SK-N-SH (cell line): ENCODE data around the gene ADAD2. TPM values are rescaled to one million over a fixed set of nuclear protein-coding genes. Genes with fewer than 3 reads are reported as not detected.

Experiments used
- CTCF ChIA-PET: fragments of 300-600, 350-600 bp; formaldehyde crosslinking; extraction: SDS; loops from one replicate; lab custom pipeline; 2021; lab: Yijun Ruan, JAX
- POLR2A ChIA-PET: fragments of 350-600 bp; sonication (Branson Sonifier 250); formaldehyde crosslinking; extraction: SDS; loops from one replicate; lab custom pipeline; 2020; ENCODE audit warnings: antibody characterized with exemption, inconsistent platforms; lab: Yijun Ruan, JAX
- DNase-seq: peaks from one replicate; pipeline ENCODE4 v3.0.0; 2012
- H2AFZ ChIP-seq: fragments of 200-600 bp; sonication (generic); 2 replicates; pipeline ENCODE4 v1.8.1; 2016; ENCODE audit warnings: antibody characterized with exemption, mild to moderate bottlenecking, low read depth
- H3F3A ChIP-seq: fragments of 200-600 bp; sonication (generic); replicated peaks from 2 replicates; pipeline ENCODE3; 2016; ENCODE audit warnings: antibody characterized with exemption, mild to moderate bottlenecking; ENCODE audit not compliant: insufficient read depth
- H3K27ac ChIP-seq, 2 experiments: fragments of 200-500 bp in 1 of 2; fragments of 200-600 bp in 1 of 2; sonication (Bioruptor generic) in 1 of 2; sonication (generic), shearing (Covaris generic) in 1 of 2; 2 replicates each; pipeline versions ENCODE4 v1.5.1 to v1.6.1; 2014 to 2016; ENCODE audit warnings: low read depth in 2 of 2, inconsistent platforms in 1 of 2, low read length in 1 of 2, mild to moderate bottlenecking in 1 of 2, mixed read lengths in 1 of 2
- H3K27me3 ChIP-seq: fragments of 200-600 bp; sonication (generic), shearing (Covaris generic); 2 replicates; pipeline ENCODE4 v1.6.1; 2016; ENCODE audit warnings: mixed run types; ENCODE audit not compliant: insufficient read depth
- H3K36me3 ChIP-seq, 2 experiments: fragments of 200-500 bp in 1 of 2; fragments of 200-600 bp in 1 of 2; sonication (Bioruptor generic) in 1 of 2; sonication (generic) in 1 of 2; replicated peaks in 1 of 2; 2 replicates each; pipeline versions ENCODE3 to v1.5.1; 2014 to 2016; ENCODE audit warnings: low read length in 1 of 2, mild to moderate bottlenecking in 1 of 2; ENCODE audit not compliant: insufficient read depth in 2 of 2, control insufficient read depth in 1 of 2
- H3K4me1 ChIP-seq, 2 experiments: fragments of 200-500 bp in 1 of 2; fragments of 200-600 bp in 1 of 2; sonication (Bioruptor generic) in 1 of 2; sonication (generic), shearing (Covaris generic) in 1 of 2; 2 replicates each; pipeline versions ENCODE4 v1.5.1 to v1.6.1; 2014 to 2016; ENCODE audit warnings: low read depth in 1 of 2, low read length in 1 of 2, mixed run types in 1 of 2; ENCODE audit not compliant: insufficient read depth in 2 of 2, control insufficient read depth in 1 of 2
- H3K4me2 ChIP-seq: fragments of 200-600 bp; sonication (generic), shearing (Covaris generic); 2 replicates; pipeline ENCODE4 v1.6.1; 2017; ENCODE audit warnings: mixed run types
- H3K4me3 ChIP-seq, 2 experiments: fragments of 200-500 bp in 1 of 2; fragments of 200-600 bp in 1 of 2; sonication (Bioruptor generic) in 1 of 2; sonication (generic), shearing (Covaris generic) in 1 of 2; 2 replicates each; pipeline versions ENCODE4 v1.5.1 to v1.8.1; 2014 to 2016; ENCODE audit warnings: low read depth in 2 of 2, inconsistent platforms in 1 of 2, low read length in 1 of 2, mild to moderate bottlenecking in 1 of 2, mixed read lengths in 1 of 2, moderate library complexity in 1 of 2
- H3K79me2 ChIP-seq: fragments of 200-600 bp; sonication (generic); 2 replicates; pipeline ENCODE4 v1.8.1; 2017; ENCODE audit warnings: mild to moderate bottlenecking; ENCODE audit not compliant: insufficient read depth
- H3K9ac ChIP-seq: fragments of 200-600 bp; sonication (generic); 2 replicates; pipeline ENCODE4 v1.6.1; 2017; ENCODE audit warnings: mixed run types
- H3K9me2 ChIP-seq: fragments of 200-600 bp; sonication (generic); 2 replicates; pipeline ENCODE4 v1.6.1; 2017; ENCODE audit warnings: mixed run types
- H3K9me3 ChIP-seq: fragments of 200-600 bp; sonication (generic); 2 replicates; pipeline ENCODE4 v1.6.1; 2017; ENCODE audit warnings: mixed run types, mild to moderate bottlenecking, moderate library complexity
- H4K20me1 ChIP-seq: fragments of 200-600 bp; sonication (generic); 2 replicates; pipeline ENCODE4 v1.6.1; 2017; ENCODE audit warnings: mild to moderate bottlenecking, mixed run types; ENCODE audit not compliant: insufficient read depth
- CHD2 ChIP-seq: fragments of 150-350 bp; IDR thresholded peaks from 2 replicates; pipeline ENCODE4 v1.6.1; 2018; ENCODE audit warnings: low read length; ENCODE audit not compliant: partially characterized antibody
- CTCF ChIP-seq: fragments of 200-600 bp; sonication (generic); IDR thresholded peaks from 2 replicates; pipeline ENCODE4 v1.6.1; 2017; ENCODE audit warnings: antibody characterized with exemption, mild to moderate bottlenecking, moderate library complexity
- EZH2phosphoT487 ChIP-seq: fragments of 200-600 bp; sonication (generic); IDR thresholded peaks from 2 replicates; pipeline ENCODE4 v1.6.1; 2017; ENCODE audit warnings: low read depth, mixed run types, mild to moderate bottlenecking, antibody characterized with exemption, moderate library complexity, borderline replicate concordance
- FOXM1 ChIP-seq: IDR thresholded peaks from 2 replicates; pipeline ENCODE4 v1.4.0; 2012; ENCODE audit warnings: low read depth, mild to moderate bottlenecking
- JUND ChIP-seq: IDR thresholded peaks from 2 replicates; pipeline ENCODE4 v1.4.0; 2012
- MAX ChIP-seq: IDR thresholded peaks from 2 replicates; pipeline ENCODE4 v1.4.0; 2012; ENCODE audit warnings: low read depth
- MEF2A ChIP-seq: IDR thresholded peaks from 2 replicates; pipeline ENCODE4 v1.4.0; 2012; ENCODE audit warnings: low read depth, borderline replicate concordance
- NRF1 ChIP-seq: IDR thresholded peaks from 2 replicates; pipeline ENCODE4 v1.6.1; 2012; ENCODE audit warnings: low read depth, mild to moderate bottlenecking, low read length
- POLR2AphosphoS5 ChIP-seq: IDR thresholded peaks from 2 replicates; pipeline ENCODE4 v1.6.1; 2012; ENCODE audit warnings: low read depth, low read length
- RAD21 ChIP-seq: IDR thresholded peaks from 2 replicates; pipeline ENCODE4 v1.6.1; 2012; ENCODE audit warnings: mild to moderate bottlenecking, low read length
- RCOR1 ChIP-seq: fragments of 150-350 bp; IDR thresholded peaks from 2 replicates; pipeline ENCODE4 v1.6.1; 2017; ENCODE audit warnings: antibody characterized with exemption, low read length
- RFX5 ChIP-seq: IDR thresholded peaks from 2 replicates; pipeline ENCODE4 v1.6.1; 2012; ENCODE audit warnings: mild to moderate bottlenecking, improper control_type of control experiment, low read length
- SIN3A ChIP-seq: IDR thresholded peaks from 2 replicates; pipeline ENCODE4 v1.6.1; 2012; ENCODE audit warnings: low read depth, mild to moderate bottlenecking, low read length, moderate library complexity, borderline replicate concordance
- SMC3 ChIP-seq: IDR thresholded peaks from 2 replicates; pipeline ENCODE4 v1.6.1; 2012; ENCODE audit warnings: low read depth, low read length, improper control_type of control experiment
- TCF12 ChIP-seq: IDR thresholded peaks from 2 replicates; pipeline ENCODE4 v1.4.0; 2012
- USF1 ChIP-seq: IDR thresholded peaks from 2 replicates; pipeline ENCODE4 v1.4.0; 2012; ENCODE audit warnings: low read depth, borderline replicate concordance
- YY1 ChIP-seq: IDR thresholded peaks from 2 replicates; pipeline ENCODE4 v1.4.0; 2012; ENCODE audit warnings: low read depth, mild to moderate bottlenecking
- WGBS: methylation state at CpG from one replicate; pipeline ENCODE4 v1.1.6; 2017; ENCODE audit warnings: low lambda C conversion rate; 5-methylcytosine and 5-hydroxymethylcytosine counted together
- polyA plus RNA-seq, 3 experiments: library from polyadenylated mRNA; depleted of rRNA; stranded (reverse); fragments of >200 nt; gene quantifications; 2 replicates each; pipeline ENCODE4 v1.2.3, GENCODE V29; 2012

ADAD2 gene
- polyA plus RNA-seq, 1 of the 3 experiments (the other 2 are of a cell fraction) = not detected

GRCh38 chr16:84178892-84179611 lies 11.9 kb upstream of the ADAD2 start:
- Histone ChIP-seq H3K9ac (no peak overlapping the region), H3K27me3 (no peaks in the 10 kb centered on the region), H3K36me3 (peaks cover 0 to 54% of the 10 kb centered on the region in 2 experiments), H2AFZ (no peak overlapping the region), H3F3A (no peaks in the 10 kb centered on the region), H4K20me1 (0 out of 2 replicates have a peak, but pooled peaks cover 5% of the 10 kb centered on the region), H3K9me2 (no peaks in the 10 kb centered on the region), H3K9me3 (no peaks in the 10 kb centered on the region), H3K79me2 (peaks cover 5% of the 10 kb centered on the region; the same call in 1 of the 2 replicates), H3K4me2 (no peak overlapping the region), H3K4me1 (peaks cover 0 to 7% of the 10 kb centered on the region in 2 experiments; a peak in 1 of 4 replicates), H3K4me3 (no peak overlapping the region), H3K27ac (no peak overlapping the region)
- ChIA-PET POLR2A (interaction anchor here (1.2 kb wide), 1 partner anchor 8 kb away, joined by 3 read pairs; the partner anchor contains the start of gene TAF1C), CTCF (interaction anchor here (0.6 to 9.0 kb wide), 9 partner anchors 8 to 305 kb away, joined by 3 to 109 read pairs (median 3); partner anchors contain the start of gene TAF1C)
- WGBS = 97% methylated on average over 12 of the region's 28 CpGs
- no peak for DNase-seq
- no peak for TF ChIP-seq SMC3
- TF ChIP-seq POLR2AphosphoS5 = no peak
- no peak for TF ChIP-seq RFX5
- no peak for TF ChIP-seq USF1

GRCh38 chr16:84179612-84180320 lies 11.2 kb upstream of the ADAD2 start:
- H3K79me2 ChIP-seq = peaks cover 12% of the 10 kb centered on the region
- H3F3A ChIP-seq = no peaks in the 10 kb centered on the region
- ChIA-PET POLR2A (no interaction called here), CTCF (interaction anchor here (0.8 to 9.0 kb wide), 5 partner anchors 15 to 304 kb away, joined by 3 to 109 read pairs (median 4); no protein-coding TSS in a partner anchor)
- DNase-seq = no peak
- 0 out of 2 replicates have a peak, but pooled peaks cover 5% of the 10 kb centered on the region for H4K20me1 ChIP-seq
- no peaks in the 10 kb centered on the region for H3K27me3 ChIP-seq
- no peaks in the 10 kb centered on the region for H3K9me2 ChIP-seq
- H3K36me3 ChIP-seq = peaks cover 0 to 61% of the 10 kb centered on the region in 2 experiments
- H3K4me2 ChIP-seq = no peak overlapping the region
- no peak overlapping the region for H2AFZ ChIP-seq
- H3K4me3 ChIP-seq = no peak overlapping the region
- TF ChIP-seq RFX5 = no peak
- no peak overlapping the region for H3K27ac ChIP-seq
- no peak overlapping the region for H3K9ac ChIP-seq
- H3K4me1 ChIP-seq = peaks cover 0 to 7% of the 10 kb centered on the region in 2 experiments; a peak in 1 of 4 replicates
- 98% methylated on average over 8 of the region's 33 CpGs for WGBS
- H3K9me3 ChIP-seq = no peaks in the 10 kb centered on the region

GRCh38 chr16:84180519-84181140 lies 10.3 kb upstream of the ADAD2 start:
- Histone ChIP-seq H3K9ac (no peak overlapping the region), H3F3A (no peaks in the 10 kb centered on the region), H3K9me3 (no peaks in the 10 kb centered on the region), H3K27ac (no peak overlapping the region), H3K9me2 (no peaks in the 10 kb centered on the region), H4K20me1 (0 out of 2 replicates have a peak, but pooled peaks cover 5% of the 10 kb centered on the region), H3K4me2 (no peak overlapping the region), H3K27me3 (no peaks in the 10 kb centered on the region), H3K79me2 (peaks cover 21% of the 10 kb centered on the region), H3K4me3 (no peak overlapping the region), H3K4me1 (peaks cover 0 to 9% of the 10 kb centered on the region in 2 experiments; a peak in 1 of 4 replicates), H3K36me3 (peaks cover 0 to 65% of the 10 kb centered on the region in 2 experiments), H2AFZ (no peak overlapping the region)
- DNase-seq = no peak
- WGBS = 88% methylated on average over 17 of the region's 21 CpGs
- TF ChIP-seq FOXM1 = no peak
- no peak for TF ChIP-seq YY1
- TF ChIP-seq CHD2 = no peak
- TF ChIP-seq JUND = no peak
- TF ChIP-seq TCF12 = no peak
- TF ChIP-seq POLR2AphosphoS5 = no peak
- TF ChIP-seq RAD21 = no peak
- no peak for TF ChIP-seq CTCF
- TF ChIP-seq RCOR1 = no peak
- TF ChIP-seq NRF1 = no peak
- no peak for TF ChIP-seq SIN3A
- no peak for TF ChIP-seq MEF2A
- no peak for TF ChIP-seq MAX
- no peak for TF ChIP-seq EZH2phosphoT487
- ChIA-PET CTCF (interaction anchor here (1.1 to 1.2 kb wide), 2 partner anchors 15 to 16 kb away, joined by 3 to 4 read pairs; no protein-coding TSS in a partner anchor), POLR2A (no interaction called here)
